Measurements from ENCODE around the gene DOCK8.

The DOCK8 gene

DNA sequence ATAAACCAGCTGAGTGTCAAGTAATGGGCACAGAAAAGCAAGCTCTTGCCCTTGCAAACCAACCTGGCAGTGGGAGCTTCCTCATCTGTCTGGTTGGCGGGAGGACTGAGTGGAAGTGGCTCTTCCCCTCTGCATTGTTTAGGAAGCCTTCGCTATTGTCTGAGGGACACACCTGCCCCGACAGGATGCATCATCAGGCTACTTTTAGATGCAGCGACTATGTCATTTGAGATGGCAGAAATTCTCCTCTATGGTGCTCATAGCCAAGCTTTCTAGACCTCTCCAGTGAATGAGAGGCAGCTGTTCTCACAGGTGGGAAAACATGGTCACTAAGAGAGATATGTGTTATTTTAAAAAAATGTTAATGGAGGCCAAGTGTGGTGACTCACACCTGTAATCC is 104.0 kb downstream of the DOCK8 start:
- DNase-seq, result no peak

DNA sequence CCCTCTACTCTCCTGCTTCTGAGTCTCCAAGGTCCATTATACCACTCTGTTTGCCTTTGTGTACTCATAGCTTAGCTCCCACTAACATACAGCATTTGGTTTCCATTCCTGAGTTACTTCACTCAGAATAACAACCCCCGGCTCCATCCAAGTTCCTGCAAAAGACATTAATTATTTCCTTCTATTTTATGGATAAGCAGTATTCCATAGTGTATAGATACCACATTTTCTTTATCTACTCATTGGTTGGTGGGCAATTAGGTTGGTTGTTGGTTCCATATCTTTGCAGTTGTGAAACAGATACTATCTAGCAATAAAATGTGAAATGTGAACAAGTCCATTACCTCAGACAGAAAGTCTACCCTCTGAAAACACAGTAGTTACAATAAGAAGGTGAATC is 110.3 kb downstream of the DOCK8 start:
- DNase-seq, result no peak

DNA sequence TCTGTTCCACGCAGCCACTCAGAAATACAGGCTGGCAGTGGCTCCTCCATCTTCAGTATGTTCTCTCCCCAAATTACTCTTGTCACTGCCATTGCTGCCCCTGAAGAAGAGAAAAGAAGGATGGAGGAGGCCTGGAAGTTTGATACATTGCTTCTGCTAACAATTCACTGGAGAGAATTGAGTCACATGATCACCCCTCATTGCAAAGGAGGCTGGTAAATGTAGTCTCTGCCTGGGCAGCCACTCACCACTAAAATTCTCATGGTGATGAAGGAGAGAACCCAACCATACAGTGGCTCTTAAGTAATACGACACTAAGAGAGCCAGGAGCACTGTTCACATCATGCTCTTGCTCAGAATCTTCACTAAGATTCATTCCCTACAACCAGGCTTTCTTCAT is 112.0 kb downstream of the DOCK8 start:
- no peak for DNase-seq

DNA sequence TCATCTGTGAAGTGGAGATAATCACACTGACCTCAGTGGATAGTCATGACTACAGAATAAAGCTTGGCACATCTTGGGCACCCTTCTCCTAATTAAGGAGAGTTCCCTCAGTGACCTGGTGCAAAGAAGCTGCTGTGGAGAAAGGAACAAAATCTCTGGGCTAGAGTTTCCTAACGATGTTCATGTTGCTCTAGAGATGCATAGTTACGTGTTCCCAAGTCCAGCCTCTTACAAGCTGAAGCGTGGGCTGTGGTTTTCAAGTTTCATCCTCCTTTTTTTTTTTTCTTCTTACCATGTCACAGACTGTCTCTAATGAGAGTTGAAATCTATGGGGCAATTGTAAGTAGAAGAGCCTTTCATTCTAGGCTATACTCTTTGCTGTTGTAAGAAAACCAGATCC is 113.8 kb downstream of the DOCK8 start:
- no peak for DNase-seq

DNA sequence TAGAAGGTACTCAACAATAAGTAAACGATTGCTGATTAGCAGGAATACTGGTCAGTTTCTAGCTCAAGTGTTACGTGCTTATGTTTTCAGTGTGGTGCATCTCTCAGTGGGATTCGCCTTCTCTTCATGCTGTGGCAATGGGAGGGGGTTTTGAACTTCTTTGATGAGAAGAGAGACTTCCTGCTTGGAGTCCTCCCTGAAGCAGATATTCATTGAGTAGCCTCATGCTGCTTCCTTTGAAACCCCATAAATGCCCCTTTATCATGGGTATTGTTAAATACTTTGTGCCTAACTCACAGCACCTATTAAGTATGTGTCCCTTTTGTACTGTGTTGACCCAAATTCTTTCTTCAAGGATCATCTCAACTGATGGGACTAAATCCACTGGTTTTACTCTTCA is 116.5 kb downstream of the DOCK8 start:
- DNase-seq, result no peak

DNA sequence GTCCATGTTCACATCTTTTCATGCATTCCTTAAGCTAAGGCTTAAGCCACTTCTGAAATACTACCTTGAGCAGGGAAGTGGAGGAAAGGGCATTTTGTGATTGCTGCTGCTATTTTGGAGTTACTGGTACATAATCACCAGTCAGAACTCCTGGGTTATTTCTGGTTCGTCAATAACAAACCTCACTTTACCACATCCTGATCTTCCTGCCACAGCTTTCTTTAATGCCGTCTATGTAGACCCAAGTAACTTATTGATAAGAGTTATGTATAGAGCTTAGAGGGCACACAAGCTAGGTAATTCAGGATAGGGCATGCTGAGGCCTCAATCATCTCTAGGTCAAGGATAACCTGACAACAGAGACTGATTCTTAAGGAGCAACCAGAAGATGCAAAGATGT is 120.7 kb downstream of the DOCK8 start:
- DNase-seq, result no peak

DNA sequence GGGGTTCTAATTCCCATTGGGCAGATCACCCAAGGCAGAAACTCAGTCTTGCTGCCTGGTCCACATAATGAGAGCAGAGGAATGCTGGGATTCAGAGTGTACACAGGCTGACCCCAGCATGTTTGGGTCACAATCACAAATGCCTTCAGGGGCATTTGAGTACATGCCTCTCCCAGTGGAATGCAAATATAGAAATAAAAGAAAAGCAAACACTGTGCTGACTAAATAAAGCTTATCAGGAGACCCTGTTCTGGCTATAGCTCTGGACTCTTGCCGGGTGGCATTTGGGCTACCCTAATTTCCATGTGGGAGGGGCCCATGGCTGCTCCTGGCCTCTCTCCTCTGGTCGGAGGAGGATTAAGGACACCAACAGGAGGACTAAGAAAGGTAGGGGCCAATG is 121.4 kb downstream of the DOCK8 start:
- no peak for DNase-seq

DNA sequence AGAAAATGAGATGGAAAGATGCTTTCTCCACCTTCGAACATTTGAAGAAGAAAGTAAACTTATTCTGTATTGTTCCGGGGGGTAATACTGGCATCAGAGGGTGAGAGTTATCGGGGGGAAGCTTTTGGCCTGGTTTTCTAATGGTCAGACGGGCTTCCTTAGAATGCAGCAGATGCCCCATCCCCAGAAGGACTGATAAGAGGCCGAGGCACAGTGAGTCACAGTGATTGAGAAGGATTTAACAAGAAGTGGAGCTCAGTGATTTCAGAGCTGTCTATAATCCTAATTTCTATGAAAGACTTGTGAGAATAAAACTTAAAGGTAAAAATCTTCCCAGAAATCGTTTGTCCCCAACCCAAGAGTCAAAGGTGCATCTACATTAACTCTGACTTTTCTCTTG is 123.9 kb downstream of the DOCK8 start:
- no peak for DNase-seq

DNA sequence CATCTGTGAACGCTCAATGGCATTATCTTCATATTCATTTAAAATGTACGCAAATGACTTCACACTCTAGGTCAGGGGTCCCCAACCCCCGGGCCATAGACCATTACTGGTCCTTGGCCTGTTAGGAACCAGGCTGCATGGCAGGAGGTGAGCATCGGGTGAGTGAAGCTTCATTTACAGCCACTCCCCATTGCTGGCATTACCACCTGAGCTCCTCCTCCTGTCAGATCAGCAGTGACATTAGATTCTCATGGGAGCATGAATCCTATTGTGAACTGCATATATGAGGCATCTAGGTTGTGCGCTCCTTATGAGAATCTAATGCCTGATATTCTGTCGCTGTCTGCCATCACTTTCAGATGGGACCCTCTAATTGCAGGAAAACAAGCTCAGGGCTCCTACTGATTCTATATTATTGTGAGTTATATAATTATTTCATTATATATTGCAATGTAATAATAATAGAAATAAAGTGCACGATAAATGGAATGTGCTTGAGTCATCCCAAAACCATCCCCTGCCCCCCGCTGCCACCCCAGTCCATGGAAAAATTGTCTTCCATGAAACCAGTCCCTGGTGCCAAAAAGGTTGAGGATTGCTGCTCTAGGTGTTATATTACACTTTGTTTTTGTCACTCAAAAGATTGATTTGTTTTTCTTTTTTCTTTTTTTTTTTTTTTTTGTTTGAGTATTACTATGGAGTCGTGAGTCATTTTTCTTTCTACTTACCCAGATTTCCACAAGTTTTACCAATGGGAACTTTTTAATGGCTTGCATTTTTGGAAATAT is 127.2 kb downstream of the DOCK8 start:
- no peak for DNase-seq

DNA sequence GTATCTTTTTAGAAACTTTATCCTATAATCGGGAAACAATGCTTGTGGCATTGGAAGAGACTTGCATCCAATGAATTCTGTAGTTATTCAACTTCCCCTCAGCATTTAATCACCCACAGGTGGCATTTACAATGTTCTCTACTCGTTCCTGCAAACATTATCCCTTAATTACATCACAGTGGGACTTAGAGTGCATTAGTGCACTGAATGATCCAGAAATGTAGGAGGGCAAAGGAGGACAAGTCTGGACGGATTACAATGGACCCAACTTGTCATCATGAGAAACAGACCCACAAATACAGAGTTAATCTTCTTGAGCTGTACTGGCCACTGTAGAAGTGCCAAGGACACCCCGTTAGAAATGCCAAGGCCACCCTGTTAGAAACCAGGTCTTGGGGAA is 129.1 kb downstream of the DOCK8 start:
- DNase-seq, result no peak

DNA sequence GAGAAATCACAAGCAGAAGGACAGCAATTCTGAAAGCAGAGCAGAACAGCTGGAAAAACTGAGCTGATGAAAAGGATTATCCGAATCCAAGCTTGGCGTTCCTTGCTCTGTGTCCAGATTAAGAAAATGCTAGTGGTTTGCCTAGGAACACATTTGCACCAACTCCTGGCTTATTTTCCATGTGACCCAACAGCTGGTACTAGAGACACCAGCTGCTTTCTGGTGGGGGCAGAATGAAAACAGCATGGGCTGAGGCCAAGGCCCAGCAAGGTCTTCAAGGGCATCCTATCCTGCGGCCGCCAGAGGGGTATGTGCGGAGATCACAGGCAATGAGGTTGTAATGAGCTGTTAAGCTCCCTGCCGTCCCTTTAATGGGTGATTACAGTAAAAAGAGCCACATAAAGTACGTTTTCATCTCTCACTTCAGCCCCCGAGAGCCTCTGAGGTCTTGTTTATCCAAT is 131.5 kb downstream of the DOCK8 start:
- DNase-seq, result no peak

DNA sequence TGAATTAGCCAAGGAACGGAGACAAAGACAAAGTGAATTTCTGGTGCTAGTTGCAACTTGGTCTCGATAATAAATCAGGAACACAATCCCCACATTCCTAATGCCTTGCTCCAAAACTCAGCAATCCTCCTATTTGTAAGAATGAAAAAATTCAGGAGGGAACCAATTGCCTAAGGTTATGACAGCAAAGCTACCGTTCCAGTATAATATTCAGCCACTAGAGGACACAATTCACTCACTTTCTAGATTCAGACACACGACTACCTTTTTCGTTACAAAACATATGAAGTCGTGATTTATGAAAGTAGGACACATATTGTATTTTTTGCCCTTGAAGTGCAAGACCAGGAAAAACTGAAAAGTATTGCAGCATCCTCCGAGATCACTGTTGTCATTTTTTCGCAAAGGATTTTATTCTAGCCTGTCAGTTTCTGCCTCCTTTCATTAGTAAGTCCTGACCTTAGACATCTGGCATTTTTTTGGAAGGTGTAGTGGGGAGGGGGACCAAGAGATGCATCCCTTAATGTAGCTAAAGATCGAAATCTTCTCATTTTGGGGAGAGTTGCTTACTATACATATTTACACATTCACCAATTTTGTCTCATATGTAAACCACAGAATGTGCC is 133.1 kb downstream of the DOCK8 start:
- no peak for DNase-seq

DNA sequence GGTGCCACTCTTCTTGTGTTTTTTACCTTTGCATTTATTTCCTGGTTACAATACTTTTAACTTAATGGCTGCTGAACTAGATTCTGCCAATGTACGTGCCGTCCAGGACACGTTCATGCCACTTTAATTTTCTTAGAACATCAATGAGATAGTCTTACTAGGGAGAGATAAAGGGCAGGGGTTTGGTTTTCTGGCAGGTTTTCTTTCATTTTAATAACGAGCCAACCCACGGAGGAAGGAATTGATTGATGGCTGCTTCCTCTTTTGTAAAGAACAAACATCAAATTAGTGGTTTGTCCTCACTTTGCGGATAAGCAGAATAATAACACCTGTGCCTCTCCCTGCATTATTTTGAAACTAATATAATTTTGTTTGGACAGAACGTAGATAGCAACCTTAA is 135.7 kb downstream of the DOCK8 start:
- no peak for DNase-seq

DNA sequence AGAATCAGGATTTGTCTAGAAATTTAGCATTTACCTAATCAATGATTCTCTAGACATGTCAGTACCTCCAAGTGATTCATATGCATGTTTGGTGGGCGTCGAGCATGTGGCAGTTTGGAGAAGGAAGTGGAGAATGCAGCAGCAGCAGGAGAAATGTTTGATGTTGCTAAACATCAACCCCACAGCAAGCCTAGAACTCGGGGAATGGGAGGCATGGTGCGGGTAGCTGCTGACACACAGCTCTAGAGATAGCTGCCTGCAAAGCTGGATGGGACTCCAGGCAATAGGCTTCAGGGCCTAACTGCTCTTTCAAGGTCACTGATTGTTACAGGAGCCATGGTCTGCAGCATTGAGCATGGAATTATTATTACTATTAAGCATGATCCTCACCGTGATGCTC is 137.3 kb downstream of the DOCK8 start:
- DNase-seq, result no peak

DNA sequence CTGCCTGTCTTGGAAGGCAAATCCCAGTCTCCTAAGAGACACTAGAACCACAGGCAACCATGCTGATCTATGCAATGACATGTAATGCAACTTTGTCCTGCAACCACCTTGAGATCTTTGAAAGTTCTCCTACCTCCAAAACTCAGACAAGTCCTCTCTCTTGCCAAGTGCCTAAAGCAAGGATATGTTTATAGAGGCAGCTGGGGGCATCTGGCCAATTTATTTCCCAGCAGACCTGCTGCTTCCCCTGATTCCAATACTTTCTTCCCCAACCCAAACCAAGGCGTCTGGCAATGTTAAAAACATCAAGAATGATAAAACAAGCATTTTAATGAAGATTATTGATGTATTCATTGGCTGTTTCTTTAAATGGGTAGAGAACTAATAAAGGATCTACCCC is 138.4 kb downstream of the DOCK8 start:
- no peak for DNase-seq

DNA sequence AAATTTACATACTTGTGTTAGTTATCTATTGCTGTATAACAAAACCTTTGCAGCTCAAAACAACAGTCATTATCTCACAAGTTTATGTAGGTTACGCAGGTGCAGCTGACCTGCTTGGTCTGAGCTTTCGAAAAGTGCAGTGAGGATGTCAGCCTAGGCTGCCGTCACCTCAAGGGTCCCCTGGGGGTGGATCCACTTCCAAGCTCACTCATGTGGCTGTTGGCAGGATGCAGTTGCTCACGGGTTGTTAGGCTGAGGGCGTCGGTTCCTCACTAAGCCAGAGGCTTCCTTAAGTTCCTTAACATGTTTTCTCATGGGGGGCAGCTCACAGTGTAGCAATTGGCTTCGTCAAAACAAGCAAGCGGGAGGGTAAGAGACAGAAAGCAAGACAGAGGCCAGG is 139.8 kb downstream of the DOCK8 start:
- DNase-seq, result no peak

DNA sequence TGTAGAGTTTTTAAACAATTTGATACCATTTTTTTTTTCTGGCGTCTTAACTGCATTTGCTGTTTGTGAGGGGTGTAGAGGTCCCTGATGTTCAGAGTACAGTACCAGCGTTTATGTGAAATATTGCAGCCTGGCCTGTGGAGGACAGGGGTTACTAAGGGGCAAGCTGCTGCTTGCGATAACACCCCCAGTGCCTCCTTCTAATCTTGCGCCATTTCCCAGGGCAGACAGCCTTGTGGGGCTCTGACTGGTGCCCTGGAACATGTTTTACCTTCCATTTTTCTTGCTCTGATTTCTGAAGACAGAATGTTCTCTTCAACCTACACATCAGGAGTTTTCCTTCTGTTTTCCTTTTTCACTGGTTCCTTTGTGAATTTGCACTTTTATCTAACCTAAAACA is 142.9 kb downstream of the DOCK8 start:
- DNase-seq, result no peak

DNA sequence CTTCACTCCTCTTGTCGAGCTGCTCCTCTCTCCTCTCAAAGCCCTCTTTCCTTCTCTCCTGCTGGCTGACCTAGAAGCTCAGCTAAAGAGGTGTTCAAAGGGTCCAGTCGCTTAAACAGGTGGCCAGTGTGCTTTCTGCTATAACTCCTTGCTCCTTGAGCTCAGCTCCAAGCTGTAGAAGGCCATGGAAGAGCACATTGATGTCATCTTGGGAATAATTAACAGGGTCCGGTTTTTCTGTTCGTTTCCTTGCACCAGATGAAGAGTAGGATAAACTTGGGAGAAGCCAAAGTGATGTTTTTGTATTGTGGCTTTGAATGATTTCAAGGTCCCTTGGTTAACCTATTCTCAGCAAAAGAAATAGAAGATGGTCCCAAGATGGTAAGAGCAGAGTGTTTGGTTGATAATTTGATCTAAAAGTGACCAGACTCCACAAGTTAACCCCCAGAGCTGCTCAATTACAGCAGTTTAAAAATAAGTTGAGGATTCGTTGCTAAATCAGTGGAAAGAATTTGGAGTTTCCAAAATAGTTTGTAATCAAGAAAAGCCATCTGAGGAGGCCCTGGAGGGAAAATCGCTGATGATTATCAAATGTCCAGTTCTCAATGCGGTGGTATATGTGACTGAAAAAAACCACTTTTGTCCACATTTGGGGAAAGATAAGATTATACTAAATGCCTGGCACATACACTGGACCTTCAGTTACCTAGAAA is 148.1 kb downstream of the DOCK8 start:
- DNase-seq, result no peak

DNA sequence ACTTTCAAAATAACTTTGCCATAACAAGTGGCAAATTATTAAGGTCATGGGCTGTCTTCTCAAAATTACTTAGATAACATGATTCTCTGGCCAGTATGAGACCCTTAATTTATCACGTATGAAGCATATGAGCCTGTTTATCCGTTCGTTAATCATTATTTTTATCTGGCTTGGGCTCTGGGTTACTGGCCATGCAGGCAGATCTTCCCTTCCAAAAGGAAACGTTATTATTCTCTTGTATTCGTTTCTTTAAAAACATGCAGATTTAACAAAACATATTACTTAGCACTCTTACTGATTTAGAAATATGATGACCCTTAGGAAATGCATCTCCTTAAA is 148.6 kb downstream of the DOCK8 start:
- DNase-seq, result no peak

DNA sequence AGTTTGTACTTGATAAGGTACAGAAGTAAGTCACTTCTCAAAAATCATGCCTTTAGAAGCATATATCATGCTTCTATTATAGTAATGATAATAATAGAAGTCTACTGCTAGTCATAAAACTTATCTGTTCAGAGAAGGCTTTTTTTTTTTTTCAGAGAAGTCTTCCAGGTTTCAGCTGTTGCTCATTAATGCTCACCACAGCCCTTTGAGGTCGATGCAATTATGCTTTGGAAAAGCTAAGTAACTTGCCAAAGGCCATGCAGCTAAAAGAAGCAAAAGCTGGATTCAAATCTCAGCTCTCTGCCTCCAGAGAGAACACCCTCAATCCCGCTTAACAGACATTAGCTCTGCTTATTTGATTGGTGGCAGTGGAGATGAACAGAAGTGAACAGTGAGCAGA is 150.8 kb downstream of the DOCK8 start:
- DNase-seq, result no peak

DNA sequence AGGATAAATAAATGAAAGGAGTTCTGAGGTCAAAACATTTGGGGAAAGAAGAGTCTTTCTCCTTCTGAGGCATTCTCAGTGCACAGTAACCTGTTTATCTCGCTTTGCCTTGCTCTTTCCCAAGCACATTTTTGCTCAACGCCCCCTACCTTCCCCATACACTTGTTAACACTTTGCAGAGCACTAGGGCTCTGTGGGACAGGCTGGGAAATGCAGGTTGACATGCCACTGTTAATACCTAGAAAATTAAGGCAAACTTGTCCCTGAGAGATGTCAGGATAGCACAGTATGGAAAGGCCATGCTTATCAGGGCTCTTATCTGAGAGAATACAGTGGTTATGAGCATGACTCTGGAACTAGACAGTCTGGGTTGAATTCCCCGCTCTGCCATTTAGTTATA is 152.0 kb downstream of the DOCK8 start:
- DNase-seq, result no peak

DNA sequence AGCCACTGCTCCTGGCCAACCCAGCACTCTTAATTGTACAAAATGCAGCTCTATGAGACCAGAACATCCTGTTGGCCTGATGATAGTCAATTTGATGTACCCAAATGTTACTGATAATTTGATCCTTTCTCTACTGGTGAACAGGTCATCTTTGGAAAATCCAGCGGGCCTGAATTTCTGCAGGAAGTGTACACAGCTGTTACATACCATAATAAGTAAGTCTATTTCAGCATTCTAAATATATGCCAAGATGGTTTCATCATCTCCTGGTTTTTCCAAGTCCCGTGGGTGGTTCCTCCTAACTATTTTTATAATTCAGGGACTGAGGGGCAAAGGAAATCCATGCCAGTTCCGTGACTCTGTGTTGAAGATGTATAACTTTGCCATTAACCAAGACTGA is 155.4 kb downstream of the DOCK8 start:
- DNase-seq, result no peak

DNA sequence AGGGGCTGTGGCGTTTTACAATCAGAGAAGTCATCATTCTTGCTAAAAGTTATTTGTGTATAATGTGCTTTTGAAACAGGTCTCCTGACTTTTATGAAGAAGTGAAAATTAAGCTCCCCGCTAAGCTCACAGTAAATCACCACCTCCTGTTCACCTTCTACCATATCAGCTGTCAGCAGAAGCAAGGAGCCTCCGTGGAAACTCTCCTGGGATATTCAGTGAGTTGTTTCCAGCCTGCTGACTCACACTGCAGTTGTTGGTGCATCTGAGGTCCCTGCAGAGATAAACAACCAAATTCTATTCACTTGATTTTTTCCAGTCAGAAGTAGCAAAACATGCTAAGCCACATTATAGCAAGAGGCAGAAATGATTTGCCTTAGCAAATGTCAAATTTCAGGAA is 156.7 kb downstream of the DOCK8 start:
- no peak for DNase-seq

DNA sequence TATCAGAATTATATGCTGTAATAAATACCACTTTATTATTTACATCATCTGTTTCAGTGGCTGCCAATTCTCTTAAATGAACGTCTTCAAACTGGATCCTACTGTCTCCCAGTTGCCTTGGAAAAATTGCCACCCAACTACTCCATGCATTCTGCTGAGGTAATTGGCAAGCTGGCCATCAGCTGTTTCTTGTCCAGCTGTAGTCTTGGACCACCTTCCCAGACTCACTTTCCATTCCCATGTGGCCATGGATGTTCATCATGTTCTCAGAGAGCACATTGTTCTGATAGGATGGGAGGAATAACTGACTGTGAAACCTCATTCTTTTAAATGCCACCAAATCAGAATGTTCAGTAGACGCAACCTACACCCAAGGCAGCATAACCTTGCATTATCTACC is 157.5 kb downstream of the DOCK8 start:
- no peak for DNase-seq
